ENCODE results near the gene IZUMO1. TPM values are rescaled to one million over a fixed set of nuclear protein-coding genes. Genes with fewer than 3 reads are reported as not detected.

IZUMO1 gene
- total and polyA plus RNA-seq, 2 donors (not counting 3 experiments of a cell fraction or from before 2014, with no cell fraction given), result 0.18 to 1.2 TPM

GRCh38 chr19:48705431-48705830 lies 41.3 kb downstream of the IZUMO1 start:
- dilution Hi-C loops (cut with MboI; ENCODE audit: extremely low pct_ligation_motif_present, low sequenced_read_pairs), result no loop called here
- Histone ChIP-seq H4K20me1 (replicated peaks; ENCODE audit: control insufficient read depth, extremely low read depth, insufficient read depth, low read length) (no peaks in the 10 kb centered on the region), H3K9me1 (replicated peaks; ENCODE audit: control insufficient read depth, extremely low read depth, insufficient read depth, low read length) (no peaks in the 10 kb centered on the region), H3K4me1 (ENCODE audit: control insufficient read depth, extremely low read depth, insufficient read depth, low read length) (no peaks in the 10 kb centered on the region), H3K9ac (replicated peaks; ENCODE audit: extremely low read depth, insufficient read depth, low read length) (no peak overlapping the region), H3K36me3 (ENCODE audit: control insufficient read depth in 2 of 2, extremely low read depth in 1 of 2, insufficient read depth in 2 of 2, low read length in 2 of 2) (no peaks in the 10 kb centered on the region), H3K27ac (ENCODE audit: insufficient read depth, low read depth, low read length) (no peak overlapping the region), H3K9me3 (replicated peaks; ENCODE audit: control insufficient read depth, insufficient read depth, low read length) (no peaks in the 10 kb centered on the region), H3K27me3 (ENCODE audit: control insufficient read depth in 2 of 2, insufficient read depth in 2 of 2, low read length in 2 of 2) (no peaks in the 10 kb centered on the region), H3K4me2 (ENCODE audit: insufficient read depth, low read length) (no peak overlapping the region), H2AFZ (ENCODE audit: low read depth, low read length) (no peak overlapping the region), H3K4me3 (replicated peaks in 1 of 3; ENCODE audit: insufficient read depth in 1 of 3, low read depth in 1 of 3, low read length in 3 of 3) (no peak overlapping the region), H3K79me2 (ENCODE audit: control insufficient read depth, insufficient read depth, low read length) (no peaks in the 10 kb centered on the region)
- intact Hi-C loops (cut with micrococcal nuclease), result no loop called here
- CTCF ChIA-PET, result interaction anchor here (1.4 to 1.5 kb wide), 2 partner anchors 30 to 59 kb away, joined by 3 read pairs; partner anchors contain the start of gene CA11
- no peak for FAIRE-seq
- no TSS peak for BruUV-seq (replicated peaks)
- DNase-seq (ENCODE audit: low read depth, low spot score), result no peak
- POLR2A ChIA-PET, result no interaction called here
- TF ChIP-seq, protein P1, sequence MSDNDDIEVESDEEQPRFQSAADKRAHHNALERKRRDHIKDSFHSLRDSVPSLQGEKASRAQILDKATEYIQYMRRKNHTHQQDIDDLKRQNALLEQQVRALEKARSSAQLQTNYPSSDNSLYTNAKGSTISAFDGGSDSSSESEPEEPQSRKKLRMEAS (IDR thresholded peaks at IDR 0.05; ENCODE audit: insufficient read depth, insufficient read length), result no peak
- TF ChIP-seq JUN (IDR thresholded peaks at IDR 0.05; ENCODE audit: borderline replicate concordance, insufficient read depth, insufficient read length, low read depth) (no peak), POLR2AphosphoS5 (IDR thresholded peaks at IDR 0.05; ENCODE audit: insufficient read depth, low read depth, low read length) (no peak), MYC (IDR thresholded peaks at IDR 0.05; ENCODE audit: low read depth, low read length) (no peak), POLR2A (IDR thresholded peaks at IDR 0.05; ENCODE audit: low read depth, low read length) (no peak), FOS (IDR thresholded peaks at IDR 0.05; ENCODE audit: borderline replicate concordance, insufficient read depth, low read length) (no peak), GATA2 (IDR thresholded peaks at IDR 0.05; ENCODE audit: insufficient read depth, insufficient read length, low read depth, low read length) (no peak), EZH2 (IDR thresholded peaks at IDR 0.05; ENCODE audit: borderline replicate concordance, low read depth, low read length, severe bottlenecking) (no peak)
- TF ChIP-seq, protein P2, sequence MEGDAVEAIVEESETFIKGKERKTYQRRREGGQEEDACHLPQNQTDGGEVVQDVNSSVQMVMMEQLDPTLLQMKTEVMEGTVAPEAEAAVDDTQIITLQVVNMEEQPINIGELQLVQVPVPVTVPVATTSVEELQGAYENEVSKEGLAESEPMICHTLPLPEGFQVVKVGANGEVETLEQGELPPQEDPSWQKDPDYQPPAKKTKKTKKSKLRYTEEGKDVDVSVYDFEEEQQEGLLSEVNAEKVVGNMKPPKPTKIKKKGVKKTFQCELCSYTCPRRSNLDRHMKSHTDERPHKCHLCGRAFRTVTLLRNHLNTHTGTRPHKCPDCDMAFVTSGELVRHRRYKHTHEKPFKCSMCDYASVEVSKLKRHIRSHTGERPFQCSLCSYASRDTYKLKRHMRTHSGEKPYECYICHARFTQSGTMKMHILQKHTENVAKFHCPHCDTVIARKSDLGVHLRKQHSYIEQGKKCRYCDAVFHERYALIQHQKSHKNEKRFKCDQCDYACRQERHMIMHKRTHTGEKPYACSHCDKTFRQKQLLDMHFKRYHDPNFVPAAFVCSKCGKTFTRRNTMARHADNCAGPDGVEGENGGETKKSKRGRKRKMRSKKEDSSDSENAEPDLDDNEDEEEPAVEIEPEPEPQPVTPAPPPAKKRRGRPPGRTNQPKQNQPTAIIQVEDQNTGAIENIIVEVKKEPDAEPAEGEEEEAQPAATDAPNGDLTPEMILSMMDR (IDR thresholded peaks at IDR 0.05; ENCODE audit: extremely low read depth in 1 of 2, insufficient read depth in 1 of 2, low read depth in 1 of 2, low read length in 2 of 2), result no peak

Data from endothelial cell of umbilical vein (primary cell).